Ishikawa (cell line): ENCODE results near the gene ARL4D.

ENCODE experiments used
- CEBPB ChIP-seq: IDR thresholded peaks from 2 replicates; pipeline ENCODE4 v1.6.1; 2012
- CREB1 ChIP-seq: IDR thresholded peaks from 2 replicates; pipeline ENCODE4 v1.6.1; 2012; ENCODE audit warnings: low read depth
- EGR1 ChIP-seq: IDR thresholded peaks from 2 replicates; pipeline ENCODE4 v1.6.1; 2012
- EP300 ChIP-seq: IDR thresholded peaks from 2 replicates; pipeline ENCODE4 v1.6.1; 2012; ENCODE audit warnings: borderline replicate concordance
- FOXM1 ChIP-seq: IDR thresholded peaks from 2 replicates; pipeline ENCODE4 v1.6.1; 2012; ENCODE audit warnings: low read depth, borderline replicate concordance
- NFIC ChIP-seq: IDR thresholded peaks from 2 replicates; pipeline ENCODE4 v1.6.1; 2012
- RAD21 ChIP-seq: IDR thresholded peaks from 2 replicates; pipeline ENCODE4 v1.6.1; 2012; ENCODE audit warnings: low read depth
- TAF1 ChIP-seq: IDR thresholded peaks from 2 replicates; pipeline ENCODE4 v1.6.1; 2012; ENCODE audit warnings: low read depth, mild to moderate bottlenecking
- TCF12 ChIP-seq: IDR thresholded peaks from 2 replicates; pipeline ENCODE4 v1.6.1; 2012; ENCODE audit warnings: low read depth
- TEAD4 ChIP-seq: IDR thresholded peaks from 2 replicates; pipeline ENCODE4 v1.6.1; 2012
- YY1 ChIP-seq: IDR thresholded peaks from 2 replicates; pipeline ENCODE4 v1.6.1; 2012; ENCODE audit warnings: low read depth
- ZBTB7A ChIP-seq: IDR thresholded peaks from 2 replicates; pipeline ENCODE4 v1.6.1; 2012; ENCODE audit warnings: low read depth
- TF ChIP-seq, protein P1 (sequence below): IDR thresholded peaks from 2 replicates; pipeline ENCODE4 v1.6.1; 2012
- TF ChIP-seq, protein P2 (sequence below): IDR thresholded peaks from 2 replicates; pipeline ENCODE4 v1.6.1; 2012; ENCODE audit warnings: low read depth, mild to moderate bottlenecking
- TF ChIP-seq, protein P3 (sequence below): IDR thresholded peaks from 2 replicates; pipeline ENCODE4 v1.6.1; 2012

The ARL4D gene

DNA sequence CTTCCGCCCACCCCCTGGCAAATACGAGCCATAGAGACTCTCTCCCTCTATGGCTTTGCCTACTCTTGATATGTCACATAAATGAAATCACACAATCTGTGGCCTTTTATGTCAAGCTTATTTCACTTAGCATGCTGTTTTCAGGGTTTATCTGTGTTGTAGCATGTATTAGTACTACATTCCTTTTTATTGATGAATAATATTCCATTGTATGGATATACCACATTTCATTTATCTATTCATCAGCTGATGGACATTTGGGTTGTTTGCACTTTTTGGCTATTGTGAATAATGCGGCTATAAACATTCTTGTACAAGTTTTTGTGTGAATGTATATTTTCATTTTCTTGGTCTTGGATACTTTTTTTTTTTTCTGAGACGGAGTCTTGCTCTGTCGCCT, 48.0 kb downstream of the ARL4D start:
- TF ChIP-seq CEBPB (no peak), TEAD4 (no peak), RAD21 (no peak), FOXM1 (no peak), ZBTB7A (no peak), CREB1 (no peak), TAF1 (no peak), YY1 (no peak), EGR1 (no peak), TCF12 (no peak), EP300 (no peak), NFIC (no peak)
- TF ChIP-seq, protein P1, sequence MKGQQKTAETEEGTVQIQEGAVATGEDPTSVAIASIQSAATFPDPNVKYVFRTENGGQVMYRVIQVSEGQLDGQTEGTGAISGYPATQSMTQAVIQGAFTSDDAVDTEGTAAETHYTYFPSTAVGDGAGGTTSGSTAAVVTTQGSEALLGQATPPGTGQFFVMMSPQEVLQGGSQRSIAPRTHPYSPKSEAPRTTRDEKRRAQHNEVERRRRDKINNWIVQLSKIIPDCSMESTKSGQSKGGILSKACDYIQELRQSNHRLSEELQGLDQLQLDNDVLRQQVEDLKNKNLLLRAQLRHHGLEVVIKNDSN, result no peak
- TF ChIP-seq, protein P2, sequence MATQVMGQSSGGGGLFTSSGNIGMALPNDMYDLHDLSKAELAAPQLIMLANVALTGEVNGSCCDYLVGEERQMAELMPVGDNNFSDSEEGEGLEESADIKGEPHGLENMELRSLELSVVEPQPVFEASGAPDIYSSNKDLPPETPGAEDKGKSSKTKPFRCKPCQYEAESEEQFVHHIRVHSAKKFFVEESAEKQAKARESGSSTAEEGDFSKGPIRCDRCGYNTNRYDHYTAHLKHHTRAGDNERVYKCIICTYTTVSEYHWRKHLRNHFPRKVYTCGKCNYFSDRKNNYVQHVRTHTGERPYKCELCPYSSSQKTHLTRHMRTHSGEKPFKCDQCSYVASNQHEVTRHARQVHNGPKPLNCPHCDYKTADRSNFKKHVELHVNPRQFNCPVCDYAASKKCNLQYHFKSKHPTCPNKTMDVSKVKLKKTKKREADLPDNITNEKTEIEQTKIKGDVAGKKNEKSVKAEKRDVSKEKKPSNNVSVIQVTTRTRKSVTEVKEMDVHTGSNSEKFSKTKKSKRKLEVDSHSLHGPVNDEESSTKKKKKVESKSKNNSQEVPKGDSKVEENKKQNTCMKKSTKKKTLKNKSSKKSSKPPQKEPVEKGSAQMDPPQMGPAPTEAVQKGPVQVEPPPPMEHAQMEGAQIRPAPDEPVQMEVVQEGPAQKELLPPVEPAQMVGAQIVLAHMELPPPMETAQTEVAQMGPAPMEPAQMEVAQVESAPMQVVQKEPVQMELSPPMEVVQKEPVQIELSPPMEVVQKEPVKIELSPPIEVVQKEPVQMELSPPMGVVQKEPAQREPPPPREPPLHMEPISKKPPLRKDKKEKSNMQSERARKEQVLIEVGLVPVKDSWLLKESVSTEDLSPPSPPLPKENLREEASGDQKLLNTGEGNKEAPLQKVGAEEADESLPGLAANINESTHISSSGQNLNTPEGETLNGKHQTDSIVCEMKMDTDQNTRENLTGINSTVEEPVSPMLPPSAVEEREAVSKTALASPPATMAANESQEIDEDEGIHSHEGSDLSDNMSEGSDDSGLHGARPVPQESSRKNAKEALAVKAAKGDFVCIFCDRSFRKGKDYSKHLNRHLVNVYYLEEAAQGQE, result no peak
- TF ChIP-seq, protein P3, sequence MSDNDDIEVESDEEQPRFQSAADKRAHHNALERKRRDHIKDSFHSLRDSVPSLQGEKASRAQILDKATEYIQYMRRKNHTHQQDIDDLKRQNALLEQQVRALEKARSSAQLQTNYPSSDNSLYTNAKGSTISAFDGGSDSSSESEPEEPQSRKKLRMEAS, result no peak

DNA sequence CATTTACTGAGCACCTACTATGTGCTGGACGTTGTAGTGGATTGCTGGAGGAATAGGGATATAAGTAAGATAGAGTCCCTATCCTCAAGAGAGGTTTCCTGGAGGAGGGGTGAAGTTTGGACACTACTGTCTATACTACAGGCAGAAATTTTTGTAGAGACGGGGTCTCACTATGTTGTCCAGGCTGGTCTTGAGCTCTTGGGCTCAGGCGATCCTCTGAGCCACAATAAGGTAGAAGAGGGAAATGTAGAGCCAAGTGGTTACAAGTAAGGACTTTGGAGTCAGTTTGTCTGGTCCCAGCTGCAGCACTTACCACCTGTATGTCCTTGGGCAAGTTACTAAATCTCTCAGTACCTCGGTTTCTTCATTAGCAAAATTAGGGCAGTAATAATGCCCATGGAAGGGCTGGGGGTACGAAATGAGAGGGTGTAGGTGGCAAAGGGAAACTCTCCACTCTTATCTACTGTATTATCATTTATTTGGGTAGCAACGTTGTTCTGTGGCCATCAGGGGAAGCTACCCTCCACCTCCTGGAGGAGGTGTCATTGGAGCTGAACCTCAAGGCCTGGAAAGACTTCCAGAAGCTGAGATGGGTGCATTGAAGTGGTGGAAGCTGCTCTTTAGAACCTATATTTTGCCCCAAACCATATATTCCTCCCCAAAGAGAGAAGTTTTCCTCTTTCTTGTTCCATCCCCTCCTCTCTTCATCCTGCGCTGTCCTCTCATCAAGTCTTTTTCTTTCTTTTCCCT, 50.1 kb downstream of the ARL4D start:
- TF ChIP-seq, protein P2, result no peak
- TF ChIP-seq ZBTB7A (no peak), TCF12 (no peak), CEBPB (no peak), TAF1 (no peak), YY1 (no peak), EGR1 (no peak), CREB1 (no peak), FOXM1 (no peak)
- TF ChIP-seq, protein P1, result no peak
- TF ChIP-seq, protein P3, result no peak

DNA sequence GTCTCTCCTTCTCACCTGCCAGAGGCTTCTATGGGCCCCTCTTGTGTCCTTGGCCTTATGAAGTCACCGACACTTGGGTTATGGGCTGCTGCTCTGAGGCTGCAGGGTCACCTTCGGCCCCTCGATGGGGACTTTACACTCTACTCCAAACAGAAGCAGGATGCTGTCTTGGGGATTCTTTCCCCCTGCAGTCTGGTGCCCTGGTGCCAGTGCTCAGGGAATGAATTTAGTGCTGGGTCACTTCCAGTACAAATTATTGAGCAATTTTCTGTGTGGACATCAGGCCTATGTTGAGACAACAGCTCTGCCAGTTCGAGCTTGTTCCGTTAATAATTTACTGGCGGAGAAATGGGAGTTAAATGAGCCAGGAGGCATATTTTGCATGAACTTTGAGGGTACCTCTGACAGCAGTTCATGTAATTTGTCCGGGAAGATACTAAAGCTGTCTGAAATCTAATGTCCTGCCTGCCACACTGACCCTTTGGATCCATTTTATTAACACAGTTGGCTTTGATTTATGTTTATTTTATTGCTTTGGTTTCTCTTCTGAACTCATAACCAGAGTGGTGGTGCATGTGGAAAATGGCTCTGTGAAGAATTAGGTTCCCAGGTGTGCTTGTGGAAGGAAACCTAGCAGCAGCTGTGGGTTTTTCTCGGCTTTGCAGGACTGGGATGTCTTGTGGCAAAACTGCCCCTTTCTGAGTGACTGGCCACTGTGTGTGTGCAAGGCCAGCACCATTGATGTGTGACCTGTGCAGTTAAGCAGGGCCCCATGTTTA, 50.9 kb downstream of the ARL4D start:
- TF ChIP-seq TEAD4 (no peak), YY1 (no peak), FOXM1 (no peak), CEBPB (no peak), ZBTB7A (no peak), CREB1 (no peak), NFIC (no peak), EP300 (no peak), TCF12 (no peak), TAF1 (no peak), EGR1 (no peak), RAD21 (no peak)
- TF ChIP-seq, protein P1, result no peak
- TF ChIP-seq, protein P3, result no peak
- TF ChIP-seq, protein P2, result no peak
